ENCODE measurements around the gene EARS2. TPM values are rescaled to one million over a fixed set of nuclear protein-coding genes. Genes with fewer than 3 reads are reported as not detected.

Gene EARS2
- total and polyA plus RNA-seq, 9 of the 15 experiments (the other 6 are each of a cell fraction or from before 2014, with no cell fraction given), result 17.6 to 58.6 (median 36.3) TPM

DNA sequence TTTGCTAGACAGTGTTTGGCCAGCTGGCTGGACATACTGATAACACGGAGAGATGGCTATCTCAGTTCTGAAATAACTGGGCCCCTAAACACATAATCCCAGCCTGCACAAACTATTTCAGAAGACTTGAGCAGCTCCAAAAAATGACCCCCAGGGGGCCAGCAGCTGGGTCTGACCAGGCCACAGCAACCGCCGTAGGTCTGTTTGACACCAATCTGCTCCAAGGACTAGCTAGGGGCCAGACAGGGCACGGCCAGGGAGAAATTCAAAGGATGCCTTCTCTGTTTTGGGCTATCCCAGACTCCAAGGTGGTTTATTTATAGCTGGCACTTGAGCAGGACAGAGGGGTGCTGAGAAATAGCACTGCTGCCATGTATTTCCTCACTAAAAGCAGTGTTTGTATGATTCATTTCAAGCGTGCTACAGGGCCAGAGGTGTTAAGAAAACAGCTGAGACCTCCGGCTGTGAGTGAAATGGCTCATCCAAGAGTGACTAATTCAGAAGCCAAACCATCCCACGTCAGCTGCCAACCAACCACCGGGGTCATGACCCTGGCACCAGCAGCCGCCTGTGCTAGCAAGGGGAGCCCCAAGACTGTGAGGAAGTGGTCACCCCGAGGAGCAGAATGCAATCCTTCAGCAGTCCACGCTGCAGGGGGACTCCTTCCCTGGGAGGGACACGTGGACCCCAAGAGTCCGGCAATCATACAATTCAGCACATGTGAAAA, 52.5 kb downstream of the EARS2 start (continued):
- TF ChIP-seq ZNF263 (CRISPR knock-in tag; IDR thresholded peaks at IDR 0.05; ENCODE audit: borderline replicate concordance) (no peak), RCOR1 (IDR thresholded peaks at IDR 0.05; ENCODE audit: borderline replicate concordance in 1 of 2, low read depth in 2 of 2, low read length in 2 of 2) (0 out of 4 replicates have a peak, but pooled peaks of 1 of the 2 experiments have one; percentile 17), PURB (CRISPR knock-in tag; IDR thresholded peaks at IDR 0.05; ENCODE audit: low read depth) (no peak), LCOR (CRISPR knock-in tag; IDR thresholded peaks at IDR 0.05) (no peak), CEBPB (tag; IDR thresholded peaks at IDR 0.05) (no peak), KDM1A (IDR thresholded peaks at IDR 0.05) (no peak), CHD7 (IDR thresholded peaks at IDR 0.05; ENCODE audit: low read depth, low read length) (no peak), ZNF785 (CRISPR knock-in tag; IDR thresholded peaks at IDR 0.05) (no peak), POLR2B (IDR thresholded peaks at IDR 0.05; ENCODE audit: low read depth, partially characterized antibody) (no peak), ZNF75A (CRISPR knock-in tag; IDR thresholded peaks at IDR 0.05) (no peak), MYNN (IDR thresholded peaks at IDR 0.05) (peak; percentile 66; the same call in 1 of the 2 replicates), MYNN (CRISPR knock-in tag; IDR thresholded peaks at IDR 0.05) (no peak), CCAR2 (IDR thresholded peaks at IDR 0.05; ENCODE audit: low read depth, low read length) (no peak)
- TF ChIP-seq, protein P1, sequence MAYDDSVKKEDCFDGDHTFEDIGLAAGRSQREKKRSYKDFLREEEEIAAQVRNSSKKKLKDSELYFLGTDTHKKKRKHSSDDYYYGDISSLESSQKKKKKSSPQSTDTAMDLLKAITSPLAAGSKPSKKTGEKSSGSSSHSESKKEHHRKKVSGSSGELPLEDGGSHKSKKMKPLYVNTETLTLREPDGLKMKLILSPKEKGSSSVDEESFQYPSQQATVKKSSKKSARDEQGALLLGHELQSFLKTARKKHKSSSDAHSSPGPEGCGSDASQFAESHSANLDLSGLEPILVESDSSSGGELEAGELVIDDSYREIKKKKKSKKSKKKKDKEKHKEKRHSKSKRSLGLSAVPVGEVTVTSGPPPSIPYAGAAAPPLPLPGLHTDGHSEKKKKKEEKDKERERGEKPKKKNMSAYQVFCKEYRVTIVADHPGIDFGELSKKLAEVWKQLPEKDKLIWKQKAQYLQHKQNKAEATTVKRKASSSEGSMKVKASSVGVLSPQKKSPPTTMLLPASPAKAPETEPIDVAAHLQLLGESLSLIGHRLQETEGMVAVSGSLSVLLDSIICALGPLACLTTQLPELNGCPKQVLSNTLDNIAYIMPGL (CRISPR knock-in tag; IDR thresholded peaks at IDR 0.05), result no peak
- TF ChIP-seq, protein P2, sequence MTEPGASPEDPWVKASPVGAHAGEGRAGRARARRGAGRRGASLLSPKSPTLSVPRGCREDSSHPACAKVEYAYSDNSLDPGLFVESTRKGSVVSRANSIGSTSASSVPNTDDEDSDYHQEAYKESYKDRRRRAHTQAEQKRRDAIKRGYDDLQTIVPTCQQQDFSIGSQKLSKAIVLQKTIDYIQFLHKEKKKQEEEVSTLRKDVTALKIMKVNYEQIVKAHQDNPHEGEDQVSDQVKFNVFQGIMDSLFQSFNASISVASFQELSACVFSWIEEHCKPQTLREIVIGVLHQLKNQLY (CRISPR knock-in tag; conservative IDR thresholded peaks at IDR 0.05), result no peak
